ENCODE results near the gene PFKFB4. TPM values are rescaled to one million over a fixed set of nuclear protein-coding genes. Genes with fewer than 3 reads are reported as not detected.
A peak's percentile ranks its signal among the peaks of the same experiment; 100 is the strongest.
"Not testable (repeated sequence)": the region's sequence is repeated elsewhere in the genome, so short reads cannot be mapped to it uniquely, and the experiment has no call there.

The PFKFB4 gene
- total RNA-seq, 2 donors from 2014 or later: 1.6 to 3.3 TPM

GRCh38 chr3:48477959-48478520, 78.6 kb downstream of the PFKFB4 start:
- peaks cover 39% of the 10 kb centered on the region for H3K4me1 Mint-ChIP-seq
- H3K27me3 Mint-ChIP-seq: no peaks in the 10 kb centered on the region
- H3K4me3 Mint-ChIP-seq: peak overlapping the region; percentile 95

GRCh38 chr3:48476426-48477053, 80.1 kb downstream of the PFKFB4 start:
- peak overlapping the region; percentile 97 for H3K27ac Mint-ChIP-seq
- no peaks in the 10 kb centered on the region for H3K9me3 ChIP-seq (ENCODE audit: control insufficient read depth, low read length, poor library complexity, severe bottlenecking)
- H3K4me3 Mint-ChIP-seq: no peak overlapping the region
- no peak for ATAC-seq
- peaks cover 40% of the 10 kb centered on the region for H3K4me1 Mint-ChIP-seq
- no peak for DNase-seq
- peaks cover 5% of the 10 kb centered on the region for H3K36me3 Mint-ChIP-seq (ENCODE audit: low read depth)
- H3K27me3 Mint-ChIP-seq: no peaks in the 10 kb centered on the region

More at GRCh38 chr3:48477959-48478520, 78.6 kb downstream of the PFKFB4 start:
- no peaks in the 10 kb centered on the region for H3K9me3 ChIP-seq (ENCODE audit: control insufficient read depth, low read length, poor library complexity, severe bottlenecking)
- DNase-seq: no peak
- peaks cover 5% of the 10 kb centered on the region for H3K36me3 Mint-ChIP-seq (ENCODE audit: low read depth)
- ATAC-seq: no peak
- peak overlapping the region; percentile 97 for H3K27ac Mint-ChIP-seq

- no peak for DNase-seq
- H3K27me3 Mint-ChIP-seq: no peaks in the 10 kb centered on the region
- H3K9me3 ChIP-seq (ENCODE audit: control insufficient read depth, low read length, poor library complexity, severe bottlenecking): no peaks in the 10 kb centered on the region
- peak overlapping the region; percentile 80 for H3K27ac Mint-ChIP-seq
- peaks cover 38% of the 10 kb centered on the region for H3K4me1 Mint-ChIP-seq
- no peak overlapping the region for H3K4me3 Mint-ChIP-seq
- no peak for ATAC-seq
- H3K36me3 Mint-ChIP-seq (ENCODE audit: low read depth): peaks cover 5% of the 10 kb centered on the region
Measured at GRCh38 chr3:48475188-48475587, 81.4 kb downstream of the PFKFB4 start.

- peaks cover 9% of the 10 kb centered on the region for H3K36me3 Mint-ChIP-seq (ENCODE audit: low read depth)
Measured at GRCh38 chr3:48474619-48475018, 82.0 kb downstream of the PFKFB4 start.

GRCh38 chr3:48474031-48474430, 82.6 kb downstream of the PFKFB4 start:
- not testable (repeated sequence) for ATAC-seq; H3K9me3 ChIP-seq (ENCODE audit: control insufficient read depth, low read length, poor library complexity, severe bottlenecking); H3K4me3 Mint-ChIP-seq; H3K36me3 Mint-ChIP-seq (ENCODE audit: low read depth); DNase-seq; H3K27me3 Mint-ChIP-seq
- peak overlapping the region; percentile 97 for H3K27ac Mint-ChIP-seq
- peaks cover 42% of the 10 kb centered on the region for H3K4me1 Mint-ChIP-seq

More at GRCh38 chr3:48474619-48475018, 82.0 kb downstream of the PFKFB4 start:
- no peaks in the 10 kb centered on the region for H3K27me3 Mint-ChIP-seq
- DNase-seq: no peak
- no peak overlapping the region for H3K4me3 Mint-ChIP-seq
- peak overlapping the region; percentile 80 for H3K27ac Mint-ChIP-seq
- H3K9me3 ChIP-seq (ENCODE audit: control insufficient read depth, low read length, poor library complexity, severe bottlenecking): no peaks in the 10 kb centered on the region
- ATAC-seq: no peak
- H3K4me1 Mint-ChIP-seq: peaks cover 42% of the 10 kb centered on the region

GRCh38 chr3:48473617-48473952, 83.0 kb downstream of the PFKFB4 start:
- ATAC-seq (no peak), DNase-seq (no peak)
- H3K9me3 ChIP-seq (ENCODE audit: control insufficient read depth, low read length, poor library complexity, severe bottlenecking): no peaks in the 10 kb centered on the region
- H3K27ac Mint-ChIP-seq: peak overlapping the region; percentile 97
- no peaks in the 10 kb centered on the region for H3K27me3 Mint-ChIP-seq
- peaks cover 7% of the 10 kb centered on the region for H3K36me3 Mint-ChIP-seq (ENCODE audit: low read depth)
- H3K4me1 Mint-ChIP-seq: peaks cover 42% of the 10 kb centered on the region
- H3K4me3 Mint-ChIP-seq: peak overlapping the region; percentile 95

- peaks cover 5% of the 10 kb centered on the region for H3K36me3 Mint-ChIP-seq (ENCODE audit: low read depth)
- DNase-seq (peak; percentile 83 to 89 (median 87)), ATAC-seq (peak; percentile 92)
- no peaks in the 10 kb centered on the region for H3K27me3 Mint-ChIP-seq
- peak overlapping the region; percentile 95 for H3K4me3 Mint-ChIP-seq
- H3K27ac Mint-ChIP-seq: peak overlapping the region; percentile 97
- H3K9me3 ChIP-seq (ENCODE audit: control insufficient read depth, low read length, poor library complexity, severe bottlenecking): no peaks in the 10 kb centered on the region
- H3K4me1 Mint-ChIP-seq: peaks cover 40% of the 10 kb centered on the region
Measured at GRCh38 chr3:48472923-48473616, 83.5 kb downstream of the PFKFB4 start.

- Mint-ChIP-seq H3K27ac (peak overlapping the region; percentile 97), H3K4me1 (peaks cover 41% of the 10 kb centered on the region)
Measured at GRCh38 chr3:48472673-48472922, 84.0 kb downstream of the PFKFB4 start.

GRCh38 chr3:48470286-48470685, 86.3 kb downstream of the PFKFB4 start:
- Mint-ChIP-seq H3K4me3 (peak overlapping the region; percentile 76), H3K36me3 (ENCODE audit: low read depth) (peaks cover 5% of the 10 kb centered on the region), H3K27me3 (no peaks in the 10 kb centered on the region), H3K27ac (peak overlapping the region; percentile 97), H3K4me1 (peaks cover 55% of the 10 kb centered on the region)
- H3K9me3 ChIP-seq (ENCODE audit: control insufficient read depth, low read length, poor library complexity, severe bottlenecking): no peaks in the 10 kb centered on the region
- DNase-seq: no peak
- ATAC-seq: no peak

More at GRCh38 chr3:48472673-48472922, 84.0 kb downstream of the PFKFB4 start:
- Mint-ChIP-seq H3K4me3 (peak overlapping the region; percentile 95), H3K27me3 (no peaks in the 10 kb centered on the region), H3K36me3 (ENCODE audit: low read depth) (peaks cover 5% of the 10 kb centered on the region)
- no peaks in the 10 kb centered on the region for H3K9me3 ChIP-seq (ENCODE audit: control insufficient read depth, low read length, poor library complexity, severe bottlenecking)
- ATAC-seq (no peak), DNase-seq (no peak)

GRCh38 chr3:48469046-48469915, 87.3 kb downstream of the PFKFB4 start:
- Mint-ChIP-seq H3K27ac (peak overlapping the region; percentile 97), H3K27me3 (no peaks in the 10 kb centered on the region), H3K4me3 (peak overlapping the region; percentile 76), H3K36me3 (ENCODE audit: low read depth) (peaks cover 3% of the 10 kb centered on the region), H3K4me1 (peaks cover 47% of the 10 kb centered on the region)
- DNase-seq (no peak), ATAC-seq (no peak)
- H3K9me3 ChIP-seq (ENCODE audit: control insufficient read depth, low read length, poor library complexity, severe bottlenecking): no peaks in the 10 kb centered on the region

GRCh38 chr3:48468329-48468731, 88.3 kb downstream of the PFKFB4 start:
- Mint-ChIP-seq H3K27me3 (no peaks in the 10 kb centered on the region), H3K27ac (peak overlapping the region; percentile 97), H3K4me3 (peak overlapping the region; percentile 95), H3K36me3 (ENCODE audit: low read depth) (peaks cover 3% of the 10 kb centered on the region), H3K4me1 (peaks cover 44% of the 10 kb centered on the region)
- no peaks in the 10 kb centered on the region for H3K9me3 ChIP-seq (ENCODE audit: control insufficient read depth, low read length, poor library complexity, severe bottlenecking)
- DNase-seq: no peak
- no peak for ATAC-seq
